K562 (cell line): ENCODE measurements around the gene NEURL4. TPM values are rescaled to one million over a fixed set of nuclear protein-coding genes. Genes with fewer than 3 reads are reported as not detected.

Experiments used
- CBFA2T2 ChIP-seq: fragments of 450-650 bp; conservative IDR thresholded peaks from 2 replicates; pipeline ENCODE4 v1.6.1; 2017; ENCODE audit warnings: mild to moderate bottlenecking
- polyA plus RNA-seq, 8 experiments: library from polyadenylated mRNA; depleted of rRNA in 4 of 8; stranded (reverse) in 5 of 8; unstranded in 3 of 8; fragments of >200 nt; fragmentation: Nextera tagmentation in 2 of 8; fragmentation: Illumina TruSeq in 1 of 8; extraction: Ambion mirVana in 2 of 8; extraction: Trizol in 1 of 8; gene quantifications; 2 replicates each; pipeline versions ENCODE4 v1.2.1 to v1.2.3, GENCODE V29; 2011 to 2014; ENCODE audit warnings: inconsistent platforms in 1 of 8, missing spikeins in 1 of 8
- total RNA-seq, 7 experiments: library from RNA; depleted of rRNA in 6 of 7; stranded (reverse); fragments of >200 nt in 6 of 7; fragmentation: Illumina TruSeq in 2 of 7; extraction: Trizol in 2 of 7; gene quantifications; 2 replicates each; pipeline versions ENCODE4 v1.2.1 to v1.2.3, GENCODE V29; 2011 to 2021; ENCODE audit warnings: low replicate concordance in 1 of 7
- TF ChIP-seq, protein P1 (sequence below): fragments of 450-650 bp; IDR thresholded peaks from 2 replicates; pipeline ENCODE4 v1.6.1; 2016; ENCODE audit warnings: mild to moderate bottlenecking, moderate library complexity
- TF ChIP-seq, protein P2 (sequence below), 2 experiments: fragments of 450-650 bp; formaldehyde crosslinking in 1 of 2; IDR thresholded peaks; 2 replicates each; pipeline versions ENCODE4 v1.4.0 to v1.6.1; 2014 to 2020; ENCODE audit warnings: mild to moderate bottlenecking in 2 of 2, borderline replicate concordance in 1 of 2, low read depth in 1 of 2

The NEURL4 gene
- total and polyA plus RNA-seq, 9 of the 15 experiments (the other 6 are each of a cell fraction or from before 2014, with no cell fraction given): 0.08 to 37.4 (median 11.5) TPM

DNA sequence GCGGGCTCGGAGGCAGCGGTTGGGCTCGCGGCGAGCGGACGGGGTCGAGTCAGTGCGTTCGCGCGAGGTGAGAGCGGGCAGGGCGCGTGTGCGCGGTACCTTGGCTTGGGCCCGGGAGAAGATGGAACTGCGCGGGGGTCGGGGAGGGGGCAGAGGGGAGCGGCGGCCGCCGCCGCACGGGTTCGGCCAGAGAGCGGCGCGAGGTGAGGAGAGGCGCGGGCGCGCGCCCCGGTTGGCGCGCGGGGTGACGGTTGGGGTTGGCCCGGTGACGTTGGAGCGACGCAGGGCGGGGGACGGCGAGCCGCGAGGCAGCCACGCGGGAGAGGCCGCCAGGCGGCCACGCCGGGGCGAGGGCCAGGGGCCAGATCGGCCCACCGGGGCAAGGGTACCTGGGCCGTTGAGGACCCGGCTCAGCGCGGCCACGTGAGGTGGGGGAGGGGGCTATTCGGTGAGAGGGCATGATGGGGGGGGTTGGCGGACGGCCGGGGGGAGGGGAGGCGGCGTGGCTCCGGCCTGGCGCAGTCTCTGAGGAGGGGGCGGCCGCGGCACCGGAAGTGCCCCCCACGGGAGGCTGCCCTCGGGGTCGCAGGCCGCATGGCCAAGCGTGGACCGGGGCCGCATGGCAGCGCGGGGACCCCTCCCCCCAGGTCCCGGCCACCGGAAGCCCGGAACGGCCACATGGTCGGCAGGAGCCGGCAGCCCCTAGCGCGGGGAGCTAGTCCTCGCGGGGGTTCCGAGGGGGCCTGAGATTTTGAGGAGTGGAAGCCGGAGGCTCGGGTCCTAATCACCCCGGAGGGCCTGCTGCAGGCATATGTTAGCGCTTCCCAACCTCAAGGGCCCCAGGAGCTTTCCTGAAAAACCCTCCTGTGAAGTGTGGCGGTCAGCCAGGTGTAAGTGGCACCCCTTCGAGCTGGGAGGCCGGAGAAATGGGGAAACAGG is 21.2 kb downstream of the NEURL4 start (continued):
- TF ChIP-seq, protein P1, sequence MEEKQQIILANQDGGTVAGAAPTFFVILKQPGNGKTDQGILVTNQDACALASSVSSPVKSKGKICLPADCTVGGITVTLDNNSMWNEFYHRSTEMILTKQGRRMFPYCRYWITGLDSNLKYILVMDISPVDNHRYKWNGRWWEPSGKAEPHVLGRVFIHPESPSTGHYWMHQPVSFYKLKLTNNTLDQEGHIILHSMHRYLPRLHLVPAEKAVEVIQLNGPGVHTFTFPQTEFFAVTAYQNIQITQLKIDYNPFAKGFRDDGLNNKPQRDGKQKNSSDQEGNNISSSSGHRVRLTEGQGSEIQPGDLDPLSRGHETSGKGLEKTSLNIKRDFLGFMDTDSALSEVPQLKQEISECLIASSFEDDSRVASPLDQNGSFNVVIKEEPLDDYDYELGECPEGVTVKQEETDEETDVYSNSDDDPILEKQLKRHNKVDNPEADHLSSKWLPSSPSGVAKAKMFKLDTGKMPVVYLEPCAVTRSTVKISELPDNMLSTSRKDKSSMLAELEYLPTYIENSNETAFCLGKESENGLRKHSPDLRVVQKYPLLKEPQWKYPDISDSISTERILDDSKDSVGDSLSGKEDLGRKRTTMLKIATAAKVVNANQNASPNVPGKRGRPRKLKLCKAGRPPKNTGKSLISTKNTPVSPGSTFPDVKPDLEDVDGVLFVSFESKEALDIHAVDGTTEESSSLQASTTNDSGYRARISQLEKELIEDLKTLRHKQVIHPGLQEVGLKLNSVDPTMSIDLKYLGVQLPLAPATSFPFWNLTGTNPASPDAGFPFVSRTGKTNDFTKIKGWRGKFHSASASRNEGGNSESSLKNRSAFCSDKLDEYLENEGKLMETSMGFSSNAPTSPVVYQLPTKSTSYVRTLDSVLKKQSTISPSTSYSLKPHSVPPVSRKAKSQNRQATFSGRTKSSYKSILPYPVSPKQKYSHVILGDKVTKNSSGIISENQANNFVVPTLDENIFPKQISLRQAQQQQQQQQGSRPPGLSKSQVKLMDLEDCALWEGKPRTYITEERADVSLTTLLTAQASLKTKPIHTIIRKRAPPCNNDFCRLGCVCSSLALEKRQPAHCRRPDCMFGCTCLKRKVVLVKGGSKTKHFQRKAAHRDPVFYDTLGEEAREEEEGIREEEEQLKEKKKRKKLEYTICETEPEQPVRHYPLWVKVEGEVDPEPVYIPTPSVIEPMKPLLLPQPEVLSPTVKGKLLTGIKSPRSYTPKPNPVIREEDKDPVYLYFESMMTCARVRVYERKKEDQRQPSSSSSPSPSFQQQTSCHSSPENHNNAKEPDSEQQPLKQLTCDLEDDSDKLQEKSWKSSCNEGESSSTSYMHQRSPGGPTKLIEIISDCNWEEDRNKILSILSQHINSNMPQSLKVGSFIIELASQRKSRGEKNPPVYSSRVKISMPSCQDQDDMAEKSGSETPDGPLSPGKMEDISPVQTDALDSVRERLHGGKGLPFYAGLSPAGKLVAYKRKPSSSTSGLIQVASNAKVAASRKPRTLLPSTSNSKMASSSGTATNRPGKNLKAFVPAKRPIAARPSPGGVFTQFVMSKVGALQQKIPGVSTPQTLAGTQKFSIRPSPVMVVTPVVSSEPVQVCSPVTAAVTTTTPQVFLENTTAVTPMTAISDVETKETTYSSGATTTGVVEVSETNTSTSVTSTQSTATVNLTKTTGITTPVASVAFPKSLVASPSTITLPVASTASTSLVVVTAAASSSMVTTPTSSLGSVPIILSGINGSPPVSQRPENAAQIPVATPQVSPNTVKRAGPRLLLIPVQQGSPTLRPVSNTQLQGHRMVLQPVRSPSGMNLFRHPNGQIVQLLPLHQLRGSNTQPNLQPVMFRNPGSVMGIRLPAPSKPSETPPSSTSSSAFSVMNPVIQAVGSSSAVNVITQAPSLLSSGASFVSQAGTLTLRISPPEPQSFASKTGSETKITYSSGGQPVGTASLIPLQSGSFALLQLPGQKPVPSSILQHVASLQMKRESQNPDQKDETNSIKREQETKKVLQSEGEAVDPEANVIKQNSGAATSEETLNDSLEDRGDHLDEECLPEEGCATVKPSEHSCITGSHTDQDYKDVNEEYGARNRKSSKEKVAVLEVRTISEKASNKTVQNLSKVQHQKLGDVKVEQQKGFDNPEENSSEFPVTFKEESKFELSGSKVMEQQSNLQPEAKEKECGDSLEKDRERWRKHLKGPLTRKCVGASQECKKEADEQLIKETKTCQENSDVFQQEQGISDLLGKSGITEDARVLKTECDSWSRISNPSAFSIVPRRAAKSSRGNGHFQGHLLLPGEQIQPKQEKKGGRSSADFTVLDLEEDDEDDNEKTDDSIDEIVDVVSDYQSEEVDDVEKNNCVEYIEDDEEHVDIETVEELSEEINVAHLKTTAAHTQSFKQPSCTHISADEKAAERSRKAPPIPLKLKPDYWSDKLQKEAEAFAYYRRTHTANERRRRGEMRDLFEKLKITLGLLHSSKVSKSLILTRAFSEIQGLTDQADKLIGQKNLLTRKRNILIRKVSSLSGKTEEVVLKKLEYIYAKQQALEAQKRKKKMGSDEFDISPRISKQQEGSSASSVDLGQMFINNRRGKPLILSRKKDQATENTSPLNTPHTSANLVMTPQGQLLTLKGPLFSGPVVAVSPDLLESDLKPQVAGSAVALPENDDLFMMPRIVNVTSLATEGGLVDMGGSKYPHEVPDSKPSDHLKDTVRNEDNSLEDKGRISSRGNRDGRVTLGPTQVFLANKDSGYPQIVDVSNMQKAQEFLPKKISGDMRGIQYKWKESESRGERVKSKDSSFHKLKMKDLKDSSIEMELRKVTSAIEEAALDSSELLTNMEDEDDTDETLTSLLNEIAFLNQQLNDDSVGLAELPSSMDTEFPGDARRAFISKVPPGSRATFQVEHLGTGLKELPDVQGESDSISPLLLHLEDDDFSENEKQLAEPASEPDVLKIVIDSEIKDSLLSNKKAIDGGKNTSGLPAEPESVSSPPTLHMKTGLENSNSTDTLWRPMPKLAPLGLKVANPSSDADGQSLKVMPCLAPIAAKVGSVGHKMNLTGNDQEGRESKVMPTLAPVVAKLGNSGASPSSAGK: 0 out of 2 replicates have a peak, but pooled peaks have one; percentile 16
- no peak for TF ChIP-seq CBFA2T2
- TF ChIP-seq, protein P2, sequence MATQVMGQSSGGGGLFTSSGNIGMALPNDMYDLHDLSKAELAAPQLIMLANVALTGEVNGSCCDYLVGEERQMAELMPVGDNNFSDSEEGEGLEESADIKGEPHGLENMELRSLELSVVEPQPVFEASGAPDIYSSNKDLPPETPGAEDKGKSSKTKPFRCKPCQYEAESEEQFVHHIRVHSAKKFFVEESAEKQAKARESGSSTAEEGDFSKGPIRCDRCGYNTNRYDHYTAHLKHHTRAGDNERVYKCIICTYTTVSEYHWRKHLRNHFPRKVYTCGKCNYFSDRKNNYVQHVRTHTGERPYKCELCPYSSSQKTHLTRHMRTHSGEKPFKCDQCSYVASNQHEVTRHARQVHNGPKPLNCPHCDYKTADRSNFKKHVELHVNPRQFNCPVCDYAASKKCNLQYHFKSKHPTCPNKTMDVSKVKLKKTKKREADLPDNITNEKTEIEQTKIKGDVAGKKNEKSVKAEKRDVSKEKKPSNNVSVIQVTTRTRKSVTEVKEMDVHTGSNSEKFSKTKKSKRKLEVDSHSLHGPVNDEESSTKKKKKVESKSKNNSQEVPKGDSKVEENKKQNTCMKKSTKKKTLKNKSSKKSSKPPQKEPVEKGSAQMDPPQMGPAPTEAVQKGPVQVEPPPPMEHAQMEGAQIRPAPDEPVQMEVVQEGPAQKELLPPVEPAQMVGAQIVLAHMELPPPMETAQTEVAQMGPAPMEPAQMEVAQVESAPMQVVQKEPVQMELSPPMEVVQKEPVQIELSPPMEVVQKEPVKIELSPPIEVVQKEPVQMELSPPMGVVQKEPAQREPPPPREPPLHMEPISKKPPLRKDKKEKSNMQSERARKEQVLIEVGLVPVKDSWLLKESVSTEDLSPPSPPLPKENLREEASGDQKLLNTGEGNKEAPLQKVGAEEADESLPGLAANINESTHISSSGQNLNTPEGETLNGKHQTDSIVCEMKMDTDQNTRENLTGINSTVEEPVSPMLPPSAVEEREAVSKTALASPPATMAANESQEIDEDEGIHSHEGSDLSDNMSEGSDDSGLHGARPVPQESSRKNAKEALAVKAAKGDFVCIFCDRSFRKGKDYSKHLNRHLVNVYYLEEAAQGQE (IDR thresholded peaks at IDR 0.05; ENCODE audit: borderline replicate concordance): no peak
- TF ChIP-seq, protein P2 (CRISPR knock-in tag; IDR thresholded peaks at IDR 0.05; ENCODE audit: low read depth): no peak
